ENCODE results near the gene HYOU1.
"Not testable (repeated sequence)": the region's sequence is repeated elsewhere in the genome, so short reads cannot be mapped to it uniquely, and the experiment has no call there.

The HYOU1 gene

GRCh38 chr11:119057000-119057769, at the start of gene HYOU1:
HYOU1 (minus strand) TSS chr11:119057205; CDS start chr11:119056160, 1,045 bp downstream.
- peak; percentile 93 to 99 for DNase-seq (ENCODE audit: low read depth in 2 of 2)

- no peak for DNase-seq (ENCODE audit: low read depth in 2 of 2)
These were observed 46.8 kb upstream of the HYOU1 start for GRCh38 chr11:119103793-119104192.

- DNase-seq (ENCODE audit: low read depth in 2 of 2): not testable (repeated sequence)
These were observed 46.2 kb upstream of the HYOU1 start for GRCh38 chr11:119103161-119103664.

GRCh38 chr11:119101759-119102423, 44.9 kb upstream of the HYOU1 start, which contains the start of gene DPAGT1:
DPAGT1 (minus strand) TSS chr11:119101853; CDS start chr11:119101655, 198 bp downstream.
- DNase-seq (ENCODE audit: low read depth in 2 of 2): peak; percentile 76 to 82

- DNase-seq (ENCODE audit: low read depth in 2 of 2): no peak
These were observed 44.2 kb upstream of the HYOU1 start for GRCh38 chr11:119100994-119101758.

- DNase-seq (ENCODE audit: low read depth in 2 of 2): no peak
These were observed 43.4 kb upstream of the HYOU1 start for GRCh38 chr11:119100246-119100970.

GRCh38 chr11:119099711-119100110, 42.7 kb upstream of the HYOU1 start:
- DNase-seq (ENCODE audit: low read depth in 2 of 2): no peak

GRCh38 chr11:119095066-119095880, 38.3 kb upstream of the HYOU1 start:
- peak; percentile 98 to 99 for DNase-seq (ENCODE audit: low read depth in 2 of 2)

- DNase-seq (ENCODE audit: low read depth in 2 of 2): no peak
These were observed 37.7 kb upstream of the HYOU1 start for GRCh38 chr11:119094816-119095065.

- peak in 1 of 2 donors; percentile 54 for DNase-seq (ENCODE audit: low read depth in 2 of 2)
These were observed 37.2 kb upstream of the HYOU1 start for GRCh38 chr11:119093942-119094815.

GRCh38 chr11:119092880-119093842, 36.2 kb upstream of the HYOU1 start:
- DNase-seq (ENCODE audit: low read depth in 2 of 2): no peak

- DNase-seq (ENCODE audit: low read depth in 2 of 2): no peak
These were observed 35.2 kb upstream of the HYOU1 start for GRCh38 chr11:119091966-119092879.

GRCh38 chr11:119091178-119091577, 34.2 kb upstream of the HYOU1 start:
- DNase-seq (ENCODE audit: low read depth in 2 of 2): no peak

- no peak for DNase-seq (ENCODE audit: low read depth in 2 of 2)
These were observed 32.3 kb upstream of the HYOU1 start for GRCh38 chr11:119089319-119089718.

- no peak for DNase-seq (ENCODE audit: low read depth in 2 of 2)
These were observed 31.4 kb upstream of the HYOU1 start for GRCh38 chr11:119088406-119088805.

- DNase-seq (ENCODE audit: low read depth in 2 of 2): no peak
These were observed 30.8 kb upstream of the HYOU1 start for GRCh38 chr11:119087747-119088241.

- no peak for DNase-seq (ENCODE audit: low read depth in 2 of 2)
These were observed 30.1 kb upstream of the HYOU1 start for GRCh38 chr11:119087123-119087522.
